ENCODE measurements around the gene SERPINB2.

DNA sequence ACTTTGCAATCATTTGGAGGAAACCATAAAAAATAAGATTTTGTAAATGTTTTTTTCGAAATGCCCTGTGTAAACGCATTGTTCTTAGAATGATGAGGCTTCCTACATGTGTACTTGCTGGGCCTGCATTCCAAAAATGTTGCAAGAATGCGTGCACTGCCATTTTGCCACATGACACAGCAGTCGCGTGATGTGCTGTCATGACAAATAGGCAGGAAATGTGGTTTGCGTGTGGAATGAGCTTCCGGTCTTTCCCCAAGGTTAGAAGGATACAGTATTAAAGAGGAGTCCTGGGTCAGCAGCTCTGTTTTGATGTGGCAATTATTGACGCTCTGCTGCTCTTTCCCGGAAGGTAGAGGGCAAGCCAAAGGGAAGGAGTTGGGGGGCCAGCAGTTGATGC, 18.1 kb upstream of the SERPINB2 start:
- no peak for TF ChIP-seq CSDC2 (CRISPR knock-in tag; IDR thresholded peaks at IDR 0.05)
- TF ChIP-seq ARNTL (CRISPR knock-in tag; IDR thresholded peaks at IDR 0.05; ENCODE audit: borderline replicate concordance, low read depth): no peak
- no peak for TF ChIP-seq ZFP30 (CRISPR knock-in tag; IDR thresholded peaks at IDR 0.05)
- no peak for TF ChIP-seq ZNF70 (CRISPR knock-in tag; IDR thresholded peaks at IDR 0.05)
- TF ChIP-seq, protein P1, sequence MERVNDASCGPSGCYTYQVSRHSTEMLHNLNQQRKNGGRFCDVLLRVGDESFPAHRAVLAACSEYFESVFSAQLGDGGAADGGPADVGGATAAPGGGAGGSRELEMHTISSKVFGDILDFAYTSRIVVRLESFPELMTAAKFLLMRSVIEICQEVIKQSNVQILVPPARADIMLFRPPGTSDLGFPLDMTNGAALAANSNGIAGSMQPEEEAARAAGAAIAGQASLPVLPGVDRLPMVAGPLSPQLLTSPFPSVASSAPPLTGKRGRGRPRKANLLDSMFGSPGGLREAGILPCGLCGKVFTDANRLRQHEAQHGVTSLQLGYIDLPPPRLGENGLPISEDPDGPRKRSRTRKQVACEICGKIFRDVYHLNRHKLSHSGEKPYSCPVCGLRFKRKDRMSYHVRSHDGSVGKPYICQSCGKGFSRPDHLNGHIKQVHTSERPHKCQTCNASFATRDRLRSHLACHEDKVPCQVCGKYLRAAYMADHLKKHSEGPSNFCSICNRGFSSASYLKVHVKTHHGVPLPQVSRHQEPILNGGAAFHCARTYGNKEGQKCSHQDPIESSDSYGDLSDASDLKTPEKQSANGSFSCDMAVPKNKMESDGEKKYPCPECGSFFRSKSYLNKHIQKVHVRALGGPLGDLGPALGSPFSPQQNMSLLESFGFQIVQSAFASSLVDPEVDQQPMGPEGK (CRISPR knock-in tag; IDR thresholded peaks at IDR 0.05; ENCODE audit: borderline replicate concordance): no peak
- no peak for TF ChIP-seq RARB (CRISPR knock-in tag; IDR thresholded peaks at IDR 0.05)
- TF ChIP-seq OSR1 (CRISPR knock-in tag; IDR thresholded peaks at IDR 0.05): no peak
- TF ChIP-seq ZNF8 (CRISPR knock-in tag; IDR thresholded peaks at IDR 0.05): no peak
- TF ChIP-seq TOX (CRISPR knock-in tag; IDR thresholded peaks at IDR 0.05; ENCODE audit: borderline replicate concordance): no peak
- TF ChIP-seq, protein P2, sequence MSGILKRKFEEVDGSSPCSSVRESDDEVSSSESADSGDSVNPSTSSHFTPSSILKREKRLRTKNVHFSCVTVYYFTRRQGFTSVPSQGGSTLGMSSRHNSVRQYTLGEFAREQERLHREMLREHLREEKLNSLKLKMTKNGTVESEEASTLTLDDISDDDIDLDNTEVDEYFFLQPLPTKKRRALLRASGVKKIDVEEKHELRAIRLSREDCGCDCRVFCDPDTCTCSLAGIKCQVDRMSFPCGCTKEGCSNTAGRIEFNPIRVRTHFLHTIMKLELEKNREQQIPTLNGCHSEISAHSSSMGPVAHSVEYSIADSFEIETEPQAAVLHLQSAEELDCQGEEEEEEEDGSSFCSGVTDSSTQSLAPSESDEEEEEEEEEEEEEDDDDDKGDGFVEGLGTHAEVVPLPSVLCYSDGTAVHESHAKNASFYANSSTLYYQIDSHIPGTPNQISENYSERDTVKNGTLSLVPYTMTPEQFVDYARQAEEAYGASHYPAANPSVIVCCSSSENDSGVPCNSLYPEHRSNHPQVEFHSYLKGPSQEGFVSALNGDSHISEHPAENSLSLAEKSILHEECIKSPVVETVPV (CRISPR knock-in tag; IDR thresholded peaks at IDR 0.05): no peak
